GM21423 (cell line): ENCODE results near the gene SPA17.

Source experiments
- ATAC-seq: cut with Tn5 transposase; IDR thresholded peaks from one replicate; pipeline ENCODE4 v1.9.1; 2021; ENCODE audit warnings: mild to moderate bottlenecking, moderate library complexity; ENCODE audit not compliant: unreplicated experiment

The SPA17 gene

GRCh38 chr11:124661553-124661952 is 12.2 kb upstream of the SPA17 start:
- no peak for ATAC-seq

GRCh38 chr11:124662106-124662505 is 11.6 kb upstream of the SPA17 start:
- ATAC-seq = no peak

DNA sequence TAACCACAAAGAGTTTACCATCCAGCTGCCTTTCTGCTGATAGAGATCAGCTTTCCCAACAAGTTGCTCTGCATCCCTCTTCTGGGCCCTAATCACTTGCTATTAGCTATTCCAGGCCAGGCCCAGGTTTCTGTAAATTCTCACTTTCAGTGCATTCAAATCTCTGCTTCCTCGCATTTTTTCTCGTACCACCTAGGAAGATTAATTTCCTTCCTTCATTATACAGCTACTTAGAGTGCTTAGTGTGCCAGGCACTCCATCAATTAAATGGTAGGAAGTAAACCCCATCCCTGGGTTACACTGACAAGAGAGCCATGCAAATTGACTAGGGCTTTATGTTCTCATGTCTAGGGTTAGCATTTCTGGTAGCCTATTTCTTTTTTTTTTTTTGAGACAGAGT is 9.8 kb upstream of the SPA17 start:
- ATAC-seq = no peak

GRCh38 chr11:124667601-124668000 is 6.1 kb upstream of the SPA17 start:
- ATAC-seq = no peak

GRCh38 chr11:124669193-124669592 is 4.5 kb upstream of the SPA17 start:
- no peak for ATAC-seq

DNA sequence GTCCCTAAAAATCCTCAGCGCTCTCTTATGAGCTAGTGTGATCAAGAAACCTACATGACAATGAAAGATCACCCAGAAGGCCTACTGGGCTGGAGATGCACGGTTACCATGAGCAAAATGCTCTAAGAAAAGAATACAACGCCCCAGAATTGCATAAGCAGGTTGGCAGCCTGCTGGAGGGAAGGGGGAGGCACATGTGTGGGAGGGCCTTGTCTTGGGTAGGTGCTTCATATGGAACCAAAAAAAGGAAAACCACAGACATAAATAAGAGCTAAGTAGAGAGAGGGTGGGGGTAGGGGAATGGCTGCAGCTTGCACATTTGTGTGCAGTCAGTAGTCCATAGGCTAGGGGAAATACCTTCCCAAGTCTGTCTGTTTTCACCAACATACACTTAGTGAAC is 3.0 kb upstream of the SPA17 start:
- no peak for ATAC-seq

DNA sequence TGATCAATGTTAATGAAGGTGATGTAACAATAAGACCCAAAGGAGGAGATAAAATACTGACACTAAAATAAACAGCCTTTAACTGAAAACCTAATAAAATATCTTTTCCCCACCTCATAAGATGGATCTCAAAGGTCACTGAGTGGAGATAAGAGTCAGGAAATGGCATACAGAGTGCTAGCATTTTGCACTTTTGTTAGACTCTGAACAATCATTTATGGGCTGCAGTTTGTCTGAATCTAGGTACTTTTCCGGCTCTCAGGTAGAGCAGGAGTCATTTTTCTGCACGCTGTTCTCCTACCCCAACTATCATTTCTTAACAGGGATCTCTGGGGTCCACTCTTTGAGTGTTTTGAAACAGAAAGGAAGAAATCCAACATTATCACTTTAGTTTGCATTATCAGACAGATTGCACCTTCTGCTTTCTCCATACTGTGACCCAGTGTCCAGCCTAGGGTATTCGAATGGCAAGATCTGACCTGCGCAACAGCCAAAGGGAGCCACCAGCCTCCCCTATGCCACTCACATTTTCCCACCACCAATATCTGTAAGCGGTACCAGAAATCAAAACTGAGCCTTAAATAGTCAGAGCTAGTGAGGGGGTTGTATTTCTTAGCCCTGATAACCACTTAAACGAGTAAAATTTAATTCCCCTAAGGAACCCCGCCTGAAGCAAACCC is 1.0 kb upstream of the SPA17 start:
- ATAC-seq = no peak

DNA sequence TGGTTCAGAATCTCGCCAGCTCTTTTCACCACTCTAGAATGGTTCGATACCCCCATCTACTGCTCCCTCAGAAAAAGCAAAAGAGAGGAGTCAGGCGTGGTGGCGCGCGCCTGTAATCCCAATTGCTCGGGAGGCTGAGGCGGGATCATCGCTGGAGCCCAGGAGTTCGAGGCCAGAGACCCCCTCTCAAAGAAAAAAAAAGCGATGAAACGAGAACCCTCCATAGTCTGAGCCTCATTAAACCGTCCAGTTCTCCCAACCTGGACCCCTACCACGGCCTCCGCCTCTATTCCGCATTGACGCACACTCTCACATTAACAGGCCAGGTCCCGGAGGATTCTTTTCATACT is 439 bp downstream of the SPA17 start:
- ATAC-seq = no peak

DNA sequence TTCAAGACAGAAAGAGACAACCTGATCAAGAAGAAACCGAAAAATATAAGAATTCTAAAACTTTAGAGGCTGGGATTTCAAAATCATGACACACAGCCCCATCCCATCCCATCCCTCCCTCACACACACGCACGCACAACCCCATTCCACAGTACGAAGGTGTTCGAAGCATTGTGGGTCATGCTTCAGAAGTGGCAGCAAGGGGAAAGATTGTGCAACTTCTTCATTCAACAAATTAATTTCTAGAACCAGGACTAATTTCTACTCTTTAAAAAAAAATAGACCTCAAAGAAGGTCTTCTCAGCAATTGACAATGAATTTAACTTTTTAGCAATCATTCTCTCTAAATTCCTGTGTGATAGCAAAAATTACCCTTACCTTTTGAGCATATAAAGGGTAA is 867 bp downstream of the SPA17 start:
- no peak for ATAC-seq

DNA sequence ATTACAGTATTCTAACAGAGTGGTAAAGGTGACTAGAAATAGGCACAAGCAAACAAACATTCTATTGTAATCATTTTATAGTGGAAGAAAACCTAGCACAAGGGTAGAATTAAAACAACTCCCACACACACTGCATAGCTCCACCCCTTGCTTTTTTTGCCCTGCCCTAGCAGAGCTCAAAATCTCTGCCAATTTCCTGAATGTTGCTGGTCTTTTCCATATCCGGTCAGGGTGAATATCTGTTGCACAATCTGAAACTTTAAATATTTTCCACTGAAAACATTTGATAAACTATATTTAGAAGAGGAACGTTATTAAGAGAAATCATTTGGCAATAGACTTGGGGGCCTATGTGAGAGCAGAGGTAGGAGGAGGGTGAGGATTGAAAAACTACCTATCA is 2.7 kb downstream of the SPA17 start:
- no peak for ATAC-seq

- no peak for ATAC-seq
Observed at GRCh38 chr11:124678416-124678815, 4.7 kb downstream of the SPA17 start.

GRCh38 chr11:124681421-124681820 is 7.7 kb downstream of the SPA17 start:
- ATAC-seq = no peak

GRCh38 chr11:124682443-124682842 is 8.7 kb downstream of the SPA17 start:
- ATAC-seq = no peak

DNA sequence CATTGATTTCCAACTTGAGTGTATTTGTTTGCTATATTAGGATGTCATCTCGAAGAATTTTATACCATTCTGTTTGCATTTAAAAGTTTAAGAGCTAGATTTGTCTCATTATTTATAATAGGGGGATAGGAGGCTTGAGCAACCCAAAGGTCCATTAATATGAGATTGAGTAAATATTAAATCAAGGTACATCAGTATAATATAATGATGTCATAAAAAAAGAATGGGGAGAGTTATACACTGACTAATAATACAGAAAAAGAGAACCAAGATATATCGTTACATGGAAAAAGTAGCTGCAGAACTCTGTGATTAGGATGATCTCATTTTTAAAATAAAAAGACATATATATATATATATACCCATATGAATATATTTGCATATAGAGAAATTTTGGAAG is 19.4 kb downstream of the SPA17 start:
- ATAC-seq = no peak

- ATAC-seq = no peak
Observed at GRCh38 chr11:124699547-124699946, 25.8 kb downstream of the SPA17 start.

DNA sequence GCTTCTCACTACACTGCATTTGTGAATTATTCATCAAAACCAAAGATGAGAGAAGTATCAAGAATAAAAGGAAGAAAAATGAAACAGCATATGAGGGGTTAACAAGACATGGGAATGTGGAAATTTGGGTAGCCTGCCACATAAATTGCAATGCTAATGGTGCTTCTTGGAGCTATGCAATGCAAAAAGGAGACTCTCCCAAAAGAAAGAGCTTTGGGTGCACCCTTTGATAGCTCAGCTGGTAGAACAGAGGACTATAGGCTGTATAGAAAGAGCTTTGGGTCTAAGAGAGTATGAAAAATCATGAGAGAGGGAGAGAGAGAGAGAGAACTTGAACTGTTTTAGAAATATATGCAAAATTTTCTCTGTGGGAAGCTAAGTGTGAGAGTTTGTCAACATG is 26.3 kb downstream of the SPA17 start:
- ATAC-seq = no peak

DNA sequence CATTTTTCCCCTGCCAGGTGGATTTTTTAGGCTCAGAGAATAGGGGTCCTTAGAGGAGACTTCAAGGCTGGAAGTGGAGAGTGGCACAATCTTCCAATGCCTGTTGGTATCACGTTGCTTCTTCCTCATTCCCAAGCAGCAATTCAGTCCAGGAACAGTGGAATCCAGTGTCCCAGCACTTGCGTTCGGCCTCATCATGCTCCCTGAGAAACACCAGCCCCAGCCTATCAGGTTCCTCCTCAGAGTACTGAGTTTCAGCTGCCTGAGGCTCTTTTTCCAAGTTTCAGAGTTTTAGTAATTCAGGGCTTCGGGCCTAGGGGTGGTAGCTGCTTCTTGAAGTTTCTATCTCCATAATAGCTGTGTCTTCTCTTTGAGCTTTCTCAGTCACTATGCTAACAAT is 34.1 kb downstream of the SPA17 start:
- ATAC-seq = no peak

- ATAC-seq = no peak
Observed at GRCh38 chr11:124712392-124712791, 38.7 kb downstream of the SPA17 start.

- ATAC-seq = no peak
Observed at GRCh38 chr11:124716591-124716990, 42.9 kb downstream of the SPA17 start.

DNA sequence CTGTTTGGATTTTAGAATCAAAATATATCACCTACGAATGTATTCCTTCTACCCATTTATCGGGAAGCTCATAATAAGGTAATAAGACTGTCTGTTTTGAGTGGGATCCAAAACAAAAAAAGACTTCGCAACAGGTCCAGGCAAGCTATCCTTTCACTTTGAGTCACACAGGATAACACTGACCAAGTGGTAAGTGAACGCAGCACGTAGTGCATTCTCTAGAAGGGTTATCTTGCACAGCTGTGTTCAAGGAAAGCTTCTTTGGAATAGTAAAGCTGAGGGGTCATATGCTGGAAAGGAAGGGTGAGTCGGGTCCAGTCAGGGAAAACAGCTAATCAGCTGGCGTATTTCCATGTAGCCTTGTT is 43.7 kb downstream of the SPA17 start:
- no peak for ATAC-seq

DNA sequence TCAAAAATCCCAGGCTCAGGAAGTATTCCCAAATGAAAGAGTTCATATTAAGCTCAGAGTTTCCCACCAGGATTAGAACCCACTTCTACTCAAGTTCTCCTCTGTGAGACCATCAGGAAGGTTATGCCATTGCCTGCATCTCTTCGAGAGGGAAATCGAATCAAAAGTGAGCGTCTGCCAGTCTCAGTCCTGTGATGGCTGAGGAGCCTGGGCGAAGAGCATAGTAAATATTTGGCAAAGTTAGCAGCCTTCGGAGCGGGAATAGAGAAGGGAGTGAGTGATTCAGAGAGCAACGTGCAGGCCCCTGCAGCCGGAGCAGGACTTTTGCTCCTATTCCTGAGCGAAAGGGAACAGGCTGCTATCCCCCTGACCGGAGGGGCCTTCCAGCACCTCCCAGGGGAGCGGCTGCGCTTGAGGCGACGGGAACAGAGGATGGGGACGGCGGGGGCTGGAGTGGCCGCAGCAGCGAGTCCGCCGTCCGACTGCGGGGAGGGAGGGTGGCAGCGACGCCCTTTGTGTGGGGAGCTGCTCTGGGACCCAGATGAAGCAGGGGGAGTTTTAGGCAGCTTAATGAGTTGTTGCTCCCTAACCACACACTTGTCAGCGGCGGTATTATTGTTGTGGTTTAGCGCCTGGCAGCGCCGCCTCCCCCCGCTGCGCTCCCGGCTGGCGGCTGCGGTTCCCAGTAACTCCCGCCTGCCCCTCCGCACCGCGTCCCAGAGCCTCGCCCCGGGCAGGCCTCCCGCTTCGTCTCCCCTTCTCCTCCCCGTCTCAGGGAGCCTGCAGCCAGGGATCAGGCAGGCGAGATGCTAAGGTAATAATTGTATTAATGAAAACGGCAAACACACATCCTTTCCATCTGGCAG is 44.3 kb downstream of the SPA17 start:
- ATAC-seq = no peak

DNA sequence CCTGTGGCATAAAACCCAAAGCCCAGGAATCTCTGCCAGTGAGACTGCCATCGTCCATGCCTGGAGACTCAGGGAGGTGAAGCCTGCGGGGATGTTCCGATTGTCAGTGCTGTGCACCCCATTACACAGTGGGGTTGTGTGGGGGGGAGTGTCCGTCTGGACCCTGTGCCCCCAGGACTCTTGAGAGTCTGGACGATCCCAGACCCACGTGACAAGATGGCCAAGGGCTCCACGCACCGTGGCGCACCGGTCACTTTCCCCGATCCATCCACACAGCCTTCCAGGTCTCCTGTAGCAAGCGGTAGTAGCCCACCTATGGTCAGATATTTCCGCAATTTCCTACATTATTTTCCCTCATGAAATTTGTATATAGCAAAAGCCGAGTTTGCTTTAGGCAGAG is 45.1 kb downstream of the SPA17 start:
- no peak for ATAC-seq

DNA sequence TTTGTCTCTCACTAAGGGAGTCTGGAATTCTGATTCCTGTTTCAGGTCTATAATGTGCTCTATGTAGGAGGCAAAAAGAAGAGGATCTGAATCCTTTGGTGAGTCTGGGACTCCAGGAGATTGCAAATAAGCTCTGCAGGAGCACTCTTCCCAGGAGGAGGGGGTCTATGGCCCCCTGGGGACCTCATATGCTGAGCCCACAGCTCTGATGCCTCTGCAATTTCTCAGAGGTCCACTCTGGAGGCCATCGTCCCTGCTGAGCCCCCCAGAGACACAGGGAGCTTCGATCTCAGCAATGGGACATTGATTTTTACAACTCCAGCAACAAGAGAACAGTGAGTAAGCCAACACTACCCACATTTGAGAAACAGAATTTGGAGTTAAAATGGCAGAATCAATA is 45.8 kb downstream of the SPA17 start:
- no peak for ATAC-seq
